Hypothalamus (tissue), 51 donors: ENCODE data around the gene POU2F1.
A peak's percentile ranks its signal among the peaks of the same experiment; 100 is the strongest.

Experiments
- DNase-seq, 51 donors: peaks; one replicate each; lab custom pipeline; 2025; lab: John Stamatoyannopoulos, UW

The POU2F1 gene

GRCh38 chr1:167220537-167221125 lies at the start of gene POU2F1:
Gene POU2F1, plus strand, starts transcription at chr1:167220886. Its CDS starts 12 bp downstream, at chr1:167220898.
- DNase-seq: peak; percentile 82 to 99 (median 96)

GRCh38 chr1:167171286-167171929 lies 49.3 kb upstream of the POU2F1 start:
- peak in 1 of 51 donors; percentile 6 for DNase-seq

- DNase-seq: no peak
Observed at GRCh38 chr1:167173516-167174184, 47.0 kb upstream of the POU2F1 start.

GRCh38 chr1:167175901-167176300 lies 44.8 kb upstream of the POU2F1 start:
- DNase-seq: no peak

- DNase-seq: no peak
Observed at GRCh38 chr1:167178831-167179230, 41.9 kb upstream of the POU2F1 start.

GRCh38 chr1:167182571-167183320 lies 37.9 kb upstream of the POU2F1 start:
- no peak for DNase-seq

- no peak for DNase-seq
Observed at GRCh38 chr1:167184081-167184480, 36.6 kb upstream of the POU2F1 start.

- no peak for DNase-seq
Observed at GRCh38 chr1:167185062-167185461, 35.6 kb upstream of the POU2F1 start.

- DNase-seq: peak in 10 of 51 donors; percentile 1 to 26 (median 4)
Observed at GRCh38 chr1:167185974-167186657, 34.6 kb upstream of the POU2F1 start.

GRCh38 chr1:167186771-167187170 lies 33.9 kb upstream of the POU2F1 start:
- DNase-seq: no peak

GRCh38 chr1:167190747-167191237 lies 29.9 kb upstream of the POU2F1 start:
- DNase-seq: no peak

GRCh38 chr1:167191958-167192357 lies 28.7 kb upstream of the POU2F1 start:
- no peak for DNase-seq

- DNase-seq: no peak
Observed at GRCh38 chr1:167194182-167194581, 26.5 kb upstream of the POU2F1 start.

GRCh38 chr1:167196166-167196565 lies 24.5 kb upstream of the POU2F1 start:
- no peak for DNase-seq

- DNase-seq: no peak
Observed at GRCh38 chr1:167197236-167197635, 23.4 kb upstream of the POU2F1 start.

GRCh38 chr1:167197692-167198091 lies 23.0 kb upstream of the POU2F1 start:
- DNase-seq: no peak

- DNase-seq: no peak
Observed at GRCh38 chr1:167198518-167199133, 22.1 kb upstream of the POU2F1 start.

- DNase-seq: no peak
Observed at GRCh38 chr1:167199656-167200055, 21.0 kb upstream of the POU2F1 start.

- no peak for DNase-seq
Observed at GRCh38 chr1:167200272-167200671, 20.4 kb upstream of the POU2F1 start.

GRCh38 chr1:167200749-167201148 lies 19.9 kb upstream of the POU2F1 start:
- no peak for DNase-seq
